Measurements from ENCODE around the gene TMC1.

- TF ChIP-seq CTCF (IDR thresholded peaks at IDR 0.05) (peak; percentile 66), POLR2AphosphoS5 (IDR thresholded peaks at IDR 0.05; ENCODE audit: low read depth, low read length) (no peak), TCF7L2 (IDR thresholded peaks at IDR 0.05; ENCODE audit: low read depth, low read length) (no peak), SIN3A (IDR thresholded peaks at IDR 0.05; ENCODE audit: borderline replicate concordance, insufficient read depth, low read depth, low read length) (no peak)
- TF ChIP-seq, protein P1, sequence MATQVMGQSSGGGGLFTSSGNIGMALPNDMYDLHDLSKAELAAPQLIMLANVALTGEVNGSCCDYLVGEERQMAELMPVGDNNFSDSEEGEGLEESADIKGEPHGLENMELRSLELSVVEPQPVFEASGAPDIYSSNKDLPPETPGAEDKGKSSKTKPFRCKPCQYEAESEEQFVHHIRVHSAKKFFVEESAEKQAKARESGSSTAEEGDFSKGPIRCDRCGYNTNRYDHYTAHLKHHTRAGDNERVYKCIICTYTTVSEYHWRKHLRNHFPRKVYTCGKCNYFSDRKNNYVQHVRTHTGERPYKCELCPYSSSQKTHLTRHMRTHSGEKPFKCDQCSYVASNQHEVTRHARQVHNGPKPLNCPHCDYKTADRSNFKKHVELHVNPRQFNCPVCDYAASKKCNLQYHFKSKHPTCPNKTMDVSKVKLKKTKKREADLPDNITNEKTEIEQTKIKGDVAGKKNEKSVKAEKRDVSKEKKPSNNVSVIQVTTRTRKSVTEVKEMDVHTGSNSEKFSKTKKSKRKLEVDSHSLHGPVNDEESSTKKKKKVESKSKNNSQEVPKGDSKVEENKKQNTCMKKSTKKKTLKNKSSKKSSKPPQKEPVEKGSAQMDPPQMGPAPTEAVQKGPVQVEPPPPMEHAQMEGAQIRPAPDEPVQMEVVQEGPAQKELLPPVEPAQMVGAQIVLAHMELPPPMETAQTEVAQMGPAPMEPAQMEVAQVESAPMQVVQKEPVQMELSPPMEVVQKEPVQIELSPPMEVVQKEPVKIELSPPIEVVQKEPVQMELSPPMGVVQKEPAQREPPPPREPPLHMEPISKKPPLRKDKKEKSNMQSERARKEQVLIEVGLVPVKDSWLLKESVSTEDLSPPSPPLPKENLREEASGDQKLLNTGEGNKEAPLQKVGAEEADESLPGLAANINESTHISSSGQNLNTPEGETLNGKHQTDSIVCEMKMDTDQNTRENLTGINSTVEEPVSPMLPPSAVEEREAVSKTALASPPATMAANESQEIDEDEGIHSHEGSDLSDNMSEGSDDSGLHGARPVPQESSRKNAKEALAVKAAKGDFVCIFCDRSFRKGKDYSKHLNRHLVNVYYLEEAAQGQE (IDR thresholded peaks at IDR 0.05; ENCODE audit: insufficient read depth in 1 of 2, low read depth in 2 of 2, low read length in 1 of 2) = no peak
Observed at GRCh38 chr9:72856972-72857623, 335.7 kb downstream of the TMC1 start.

All from Panc1 (cell line).